Naive B cell (primary cell): ENCODE results near the gene FASTKD2. TPM values are rescaled to one million over a fixed set of nuclear protein-coding genes. Genes with fewer than 3 reads are reported as not detected.
"Not testable (repeated sequence)": the region's sequence is repeated elsewhere in the genome, so short reads cannot be mapped to it uniquely, and the experiment has no call there.

Experiments used
- ATAC-seq, 2 donors: fragments of 150-1000 bp; cut with Tn5 transposase; 2 replicates each; pipeline ENCODE4 v1.10.0; 2021; ENCODE audit warnings: low read depth in 2 of 2, mild to moderate bottlenecking in 2 of 2, moderate library complexity in 2 of 2
- DNase-seq: peaks from one replicate; pipeline ENCODE4 v3.0.0; 2022
- H3K27ac Mint-ChIP-seq, 6 donors: one replicate each; pipeline ENCODE4 v1.8.0; 2020 to 2022; ENCODE audit warnings: mild to moderate bottlenecking in 6 of 6, mixed read lengths in 6 of 6, moderate library complexity in 5 of 6, inconsistent platforms in 2 of 6
- H3K27me3 Mint-ChIP-seq, 3 donors: one replicate each; pipeline ENCODE4 v1.8.0; 2021 to 2022; ENCODE audit warnings: mixed read lengths in 3 of 3, mild to moderate bottlenecking in 1 of 3
- H3K36me3 Mint-ChIP-seq, 2 donors: one replicate each; pipeline ENCODE4 v1.8.0; 2020 to 2022; ENCODE audit warnings: mixed read lengths in 2 of 2, inconsistent platforms in 1 of 2, mild to moderate bottlenecking in 1 of 2
- H3K4me1 Mint-ChIP-seq, 3 donors: one replicate each; pipeline ENCODE4 v1.8.0; 2020 to 2022; ENCODE audit warnings: mixed read lengths in 3 of 3, inconsistent platforms in 1 of 3, mild to moderate bottlenecking in 1 of 3, moderate library complexity in 1 of 3
- H3K4me3 Mint-ChIP-seq, 8 donors: one replicate each; pipeline ENCODE4 v1.8.0; 2020 to 2022; ENCODE audit warnings: mild to moderate bottlenecking in 8 of 8, mixed read lengths in 8 of 8, moderate library complexity in 8 of 8, inconsistent platforms in 2 of 8
- H3K9me3 Mint-ChIP-seq, 7 donors: one replicate each; pipeline ENCODE4 v1.8.0; 2020 to 2022; ENCODE audit warnings: mixed read lengths in 7 of 7, mild to moderate bottlenecking in 5 of 7, inconsistent platforms in 2 of 7, moderate library complexity in 1 of 7
- polyA plus RNA-seq, 6 donors: library from polyadenylated mRNA; unstranded; fragments of 300-500 nt; fragmentation: Illumina TruSeq; gene quantifications; one replicate each; pipeline ENCODE4 v1.2.3, GENCODE V29; 2021; ENCODE audit warnings: low read depth in 6 of 6

Gene FASTKD2
- polyA plus RNA-seq, 6 donors from 2014 or later: 16.5 to 25.8 (median 22.2) TPM

DNA sequence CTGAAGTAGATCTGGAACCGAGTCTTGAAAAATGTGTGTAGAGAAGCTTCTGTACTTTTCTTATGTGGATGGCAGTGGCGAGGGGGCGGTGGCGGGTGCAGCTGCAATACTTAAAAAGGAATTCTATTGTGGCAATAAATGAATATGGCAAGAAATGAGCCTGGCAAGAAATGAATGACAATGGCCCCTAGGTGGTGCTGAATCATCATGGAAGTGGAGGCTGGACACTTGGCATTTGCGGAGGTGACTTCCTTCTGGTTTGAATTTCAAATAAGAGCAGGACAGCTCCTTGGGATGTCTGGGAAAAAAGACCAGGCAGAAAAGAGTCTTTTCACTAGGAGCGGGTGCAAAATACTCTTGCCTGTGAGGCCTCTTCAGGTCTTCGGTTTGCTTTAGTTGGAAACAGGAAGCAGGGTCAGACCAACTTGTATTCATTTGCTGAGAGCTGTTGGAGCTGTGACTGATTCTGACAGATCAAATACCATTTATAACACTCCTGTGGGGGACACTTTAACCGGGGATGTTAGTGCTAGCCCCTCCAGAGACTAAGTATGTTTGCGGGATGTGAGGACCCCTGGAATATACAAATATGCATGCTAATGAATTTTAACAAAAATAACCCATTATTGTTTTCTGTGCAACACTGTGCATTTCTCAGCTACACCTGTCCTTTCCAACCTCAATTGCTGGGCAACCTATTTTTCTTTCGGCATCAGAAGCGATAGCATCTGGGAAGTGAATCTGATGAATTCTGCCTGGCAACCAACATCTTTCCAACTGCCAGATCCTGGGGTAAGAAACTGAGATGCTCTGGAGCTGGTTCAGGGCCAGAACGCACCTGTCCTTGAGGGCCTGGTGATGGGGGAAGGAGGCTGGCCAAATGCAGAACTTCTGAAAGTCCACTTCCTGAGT, 35.4 kb downstream of the FASTKD2 start:
- peak overlapping the region in 4 of 6 donors; percentile 5 to 70 (median 39) for H3K27ac Mint-ChIP-seq
- peak overlapping the region in 7 of 8 donors; percentile 46 to 88 (median 79) for H3K4me3 Mint-ChIP-seq
- peak; percentile 46 for DNase-seq
- peak; percentile 38 to 66 for ATAC-seq
- H3K36me3 Mint-ChIP-seq: no peaks in the 10 kb centered on the region
- peaks cover 7 to 14% (median 13%) of the 10 kb centered on the region in 3 donors for H3K4me1 Mint-ChIP-seq
- no peaks in the 10 kb centered on the region for H3K27me3 Mint-ChIP-seq
- H3K9me3 Mint-ChIP-seq: no peaks in the 10 kb centered on the region

DNA sequence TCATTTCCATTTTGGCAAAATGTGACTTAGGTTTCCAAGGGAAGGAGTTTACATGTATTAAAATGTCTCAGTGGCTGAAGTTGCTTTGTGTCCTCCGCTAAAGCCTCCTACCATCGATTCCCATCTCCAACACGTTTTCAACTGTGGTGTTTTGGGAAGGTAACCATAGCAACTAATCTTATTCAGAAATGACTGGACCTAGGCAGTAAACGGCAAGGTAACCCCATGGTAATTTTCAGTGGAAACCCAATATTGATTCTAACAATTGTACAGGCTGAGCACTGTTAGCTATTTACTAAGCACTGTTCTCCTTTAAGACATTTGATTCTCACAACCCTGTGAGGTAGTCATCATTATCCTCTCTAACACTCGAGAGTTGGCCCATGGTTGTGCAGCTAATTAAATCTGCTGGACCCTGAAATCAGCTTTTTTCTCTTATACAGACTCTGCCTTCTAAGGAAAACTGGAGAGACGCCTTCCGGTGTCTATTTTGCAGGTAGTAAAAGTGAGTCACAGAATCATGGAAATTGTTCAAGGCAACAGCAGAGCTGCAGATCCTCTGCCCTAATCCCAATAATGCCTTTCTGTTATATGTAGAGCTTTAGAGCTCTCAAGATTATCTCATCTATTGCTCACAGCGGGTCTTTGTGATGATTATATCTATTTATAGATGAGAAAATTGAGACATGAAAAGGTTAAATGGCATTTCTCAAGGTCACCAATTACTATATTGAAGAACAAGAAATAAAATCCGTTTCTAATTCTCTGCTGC, 36.2 kb downstream of the FASTKD2 start:
- H3K36me3 Mint-ChIP-seq: no peaks in the 10 kb centered on the region
- H3K27me3 Mint-ChIP-seq: no peaks in the 10 kb centered on the region
- no peak overlapping the region for H3K4me3 Mint-ChIP-seq
- DNase-seq: no peak
- H3K27ac Mint-ChIP-seq: peak overlapping the region in 1 of 6 donors; percentile 70
- H3K9me3 Mint-ChIP-seq: no peaks in the 10 kb centered on the region
- ATAC-seq: no peak
- H3K4me1 Mint-ChIP-seq: peaks cover 7 to 14% (median 13%) of the 10 kb centered on the region in 3 donors

DNA sequence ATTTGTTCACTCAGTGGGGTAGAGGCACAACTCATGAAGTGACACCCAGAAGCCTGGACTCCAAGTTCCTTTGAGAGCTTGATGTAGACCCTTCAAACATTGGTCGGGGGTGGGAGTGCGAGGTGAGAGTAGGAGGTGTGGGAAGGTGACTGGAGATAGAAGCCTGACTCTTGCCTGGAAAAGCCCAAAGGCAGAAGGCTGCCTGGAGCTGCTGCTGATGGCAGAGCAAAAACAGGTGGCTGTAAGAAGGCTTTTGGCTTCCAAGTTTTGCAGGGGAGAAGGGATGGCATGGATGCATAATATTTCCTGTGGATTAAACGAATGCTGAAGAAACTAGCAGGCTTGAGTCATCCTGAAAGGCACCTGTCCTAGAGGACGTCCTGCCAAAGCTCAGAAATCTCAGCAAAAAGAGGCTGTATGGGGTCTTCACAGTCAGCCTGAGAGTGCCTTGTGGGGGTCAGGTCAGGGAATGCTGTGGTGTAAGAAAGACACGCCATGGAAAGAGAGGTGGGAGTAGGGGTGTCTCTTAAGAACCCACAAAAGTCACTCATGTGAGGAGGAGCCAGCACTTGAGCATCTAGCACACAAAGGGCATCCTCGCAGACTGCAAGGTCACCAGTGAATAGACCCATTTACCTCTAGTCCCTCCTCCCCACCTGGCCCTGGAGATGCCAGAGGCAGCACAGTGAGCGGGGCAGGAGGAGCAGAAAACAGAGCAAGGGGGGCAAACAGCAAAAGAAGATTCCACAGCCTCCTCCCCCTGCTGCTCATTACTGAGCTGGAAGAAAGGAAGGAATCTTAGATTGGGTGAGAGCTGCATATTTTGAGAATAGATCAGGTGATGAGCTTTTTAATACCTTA, 37.5 kb downstream of the FASTKD2 start:
- H3K4me1 Mint-ChIP-seq: peaks cover 7 to 13% (median 12%) of the 10 kb centered on the region in 3 donors
- DNase-seq: no peak
- H3K27ac Mint-ChIP-seq: peak overlapping the region in 3 of 6 donors; percentile 41 to 85 (median 74)
- no peak for ATAC-seq
- no peaks in the 10 kb centered on the region for H3K36me3 Mint-ChIP-seq
- H3K9me3 Mint-ChIP-seq: no peaks in the 10 kb centered on the region
- H3K4me3 Mint-ChIP-seq: peak overlapping the region in 2 of 8 donors; percentile 7 to 21
- H3K27me3 Mint-ChIP-seq: no peaks in the 10 kb centered on the region

DNA sequence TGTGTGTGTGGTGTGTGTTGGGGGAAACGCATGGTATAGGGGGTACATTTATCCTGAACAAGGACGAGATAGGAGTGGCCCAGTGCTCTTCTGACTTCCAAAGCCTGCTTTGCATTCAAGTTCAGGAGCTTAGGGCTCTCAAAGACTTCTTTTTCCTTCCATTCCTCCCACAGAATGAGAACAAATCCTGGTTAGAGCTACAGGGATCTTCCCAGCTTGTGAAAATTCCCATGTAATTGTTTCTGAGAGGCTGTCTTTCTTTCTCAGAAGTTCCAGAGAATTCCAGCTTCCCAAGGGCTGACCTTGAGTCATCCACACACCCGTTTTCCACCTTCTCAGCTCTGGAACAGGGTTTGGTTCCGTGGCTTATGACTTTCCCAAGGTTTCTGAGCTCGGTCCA, 38.9 kb downstream of the FASTKD2 start:
- H3K4me3 Mint-ChIP-seq: no peak overlapping the region

DNA sequence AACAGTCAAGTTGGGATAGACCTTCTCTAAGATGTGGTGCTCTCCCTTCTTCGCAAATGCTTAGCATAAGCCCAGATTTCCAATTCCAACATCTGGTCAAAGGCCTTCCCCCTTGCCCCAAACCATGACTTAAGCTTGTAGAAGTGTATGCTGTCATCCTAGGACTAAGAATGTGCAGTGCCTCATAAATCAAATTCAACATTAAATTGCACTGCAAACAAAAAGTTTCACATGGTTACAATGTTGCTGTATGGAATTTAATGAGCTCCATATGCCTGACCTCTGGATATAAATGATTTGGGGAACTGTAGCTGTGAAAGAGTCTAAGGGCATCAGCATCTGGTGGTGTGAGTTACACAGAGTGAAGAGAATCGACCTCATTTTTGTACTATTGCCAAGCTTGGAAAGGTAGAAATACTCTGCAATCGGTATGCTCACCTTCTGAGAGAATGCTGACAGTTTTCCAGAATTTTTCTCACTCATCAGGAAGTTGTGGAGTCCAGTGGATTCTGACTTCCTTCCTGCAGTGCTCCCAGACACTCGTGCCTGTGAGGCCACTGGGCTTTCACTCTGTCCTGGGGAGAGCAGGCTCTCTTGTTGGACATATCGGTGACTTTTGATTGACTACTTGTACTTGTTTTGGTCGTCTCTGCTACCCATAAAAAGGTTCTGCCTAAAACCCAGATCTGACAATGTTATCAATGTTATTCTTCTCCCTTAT, 40.6 kb downstream of the FASTKD2 start:
- Mint-ChIP-seq H3K4me1 (peaks cover 0 to under 1% (median 0%) of the 10 kb centered on the region in 3 donors), H3K36me3 (no peaks in the 10 kb centered on the region), H3K4me3 (no peak overlapping the region), H3K27me3 (no peaks in the 10 kb centered on the region), H3K27ac (peak overlapping the region in 1 of 6 donors; percentile 9), H3K9me3 (no peaks in the 10 kb centered on the region)
- no peak for DNase-seq
- no peak for ATAC-seq

More for the DNA sequence above, 38.9 kb downstream of the FASTKD2 start:
- no peaks in the 10 kb centered on the region for H3K27me3 Mint-ChIP-seq
- H3K36me3 Mint-ChIP-seq: no peaks in the 10 kb centered on the region
- H3K27ac Mint-ChIP-seq: no peak overlapping the region
- H3K9me3 Mint-ChIP-seq: no peaks in the 10 kb centered on the region
- peaks cover 7 to 8% (median 7%) of the 10 kb centered on the region in 3 donors for H3K4me1 Mint-ChIP-seq
- DNase-seq: no peak
- ATAC-seq: no peak

DNA sequence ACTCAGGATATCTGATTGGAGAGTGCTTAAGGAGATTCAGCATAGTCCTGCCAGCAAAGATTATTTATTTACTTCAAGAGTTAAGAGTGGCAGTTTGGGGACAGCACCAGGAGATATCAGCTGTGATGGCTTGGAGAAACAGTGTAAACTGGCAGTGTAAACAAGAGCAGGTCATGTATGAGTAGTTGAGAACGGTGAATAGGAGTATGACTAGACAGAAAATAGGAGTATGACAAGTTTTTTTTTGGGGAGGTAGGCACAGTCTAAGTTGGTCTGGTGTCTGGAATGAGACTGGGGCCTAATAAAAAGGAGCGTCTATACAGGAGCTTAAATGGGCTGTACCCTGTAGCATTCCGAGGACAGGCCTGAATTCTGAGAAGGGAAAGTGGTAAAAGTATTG, 42.2 kb downstream of the FASTKD2 start:
- not testable (repeated sequence) for ATAC-seq, H3K27me3 Mint-ChIP-seq, H3K4me3 Mint-ChIP-seq, H3K27ac Mint-ChIP-seq, H3K9me3 Mint-ChIP-seq, H3K4me1 Mint-ChIP-seq, H3K36me3 Mint-ChIP-seq, DNase-seq

DNA sequence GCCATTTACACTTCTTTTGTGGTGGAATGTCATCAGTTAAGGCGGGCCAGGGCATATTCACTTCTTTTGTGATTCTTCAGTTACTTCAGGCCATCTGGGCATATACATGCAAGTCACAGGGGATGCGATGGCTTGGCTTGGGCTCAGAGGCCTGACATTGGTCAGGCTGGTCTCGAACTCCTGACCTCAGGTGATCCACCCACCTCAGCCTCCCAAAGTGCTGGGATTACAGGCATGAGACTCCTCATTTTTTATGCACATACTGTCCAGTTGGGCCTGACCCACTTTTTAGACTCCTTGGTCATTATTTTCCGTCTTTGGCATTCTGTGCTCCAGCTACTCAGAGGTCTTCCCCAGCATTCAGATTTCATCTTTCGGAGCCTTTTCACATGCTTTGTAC, 47.1 kb downstream of the FASTKD2 start:
- H3K27ac Mint-ChIP-seq, H3K4me3 Mint-ChIP-seq, H3K36me3 Mint-ChIP-seq, H3K4me1 Mint-ChIP-seq, DNase-seq, ATAC-seq, H3K27me3 Mint-ChIP-seq, H3K9me3 Mint-ChIP-seq: not testable (repeated sequence)

DNA sequence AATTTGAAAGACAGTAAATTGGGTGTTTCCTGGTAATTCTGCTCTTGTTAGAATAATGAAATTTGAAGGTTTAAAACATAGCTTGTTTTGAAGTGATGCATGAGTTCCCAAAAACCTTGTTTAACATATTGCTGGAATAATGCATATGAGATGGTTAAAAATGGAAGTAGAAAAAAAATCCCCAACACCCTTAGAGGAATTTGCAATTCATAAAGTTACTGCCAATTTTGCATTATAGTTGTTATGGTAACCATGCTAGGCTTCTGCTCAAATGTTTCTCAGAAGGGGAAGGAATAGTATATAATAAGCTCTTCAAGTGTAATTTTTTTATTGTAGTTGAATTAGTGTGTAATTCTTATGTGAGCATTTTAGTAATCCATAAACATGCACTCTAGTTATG, 49.1 kb downstream of the FASTKD2 start:
- DNase-seq (no peak), ATAC-seq (no peak)
- Mint-ChIP-seq H3K27me3 (peaks cover 0 to 7% (median 0%) of the 10 kb centered on the region in 3 donors), H3K9me3 (peaks cover 0 to 6% (median 0%) of the 10 kb centered on the region in 7 donors), H3K4me3 (no peak overlapping the region), H3K4me1 (no peaks in the 10 kb centered on the region), H3K27ac (no peak overlapping the region), H3K36me3 (peaks cover 0 to 8% of the 10 kb centered on the region in 2 donors)

DNA sequence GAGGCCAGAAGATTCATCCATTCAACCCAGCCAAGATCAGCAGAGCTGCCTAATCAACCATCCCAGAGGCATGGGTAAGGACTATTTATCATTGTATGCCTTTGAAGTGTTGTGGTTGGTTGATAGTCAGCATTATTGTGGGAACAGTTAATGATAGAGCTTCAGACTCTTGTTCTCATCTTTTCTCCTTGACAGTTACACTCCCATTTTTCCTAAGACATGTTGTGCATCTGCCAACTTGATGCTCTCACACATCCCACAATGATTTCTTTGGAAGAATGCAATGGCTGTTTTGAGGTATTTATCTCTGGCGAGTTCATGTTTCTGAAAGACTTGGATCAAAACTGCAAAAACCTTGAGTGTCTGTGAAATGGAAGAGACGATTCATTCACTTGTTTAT, 55.4 kb downstream of the FASTKD2 start:
- Mint-ChIP-seq H3K4me1 (no peaks in the 10 kb centered on the region), H3K27ac (no peak overlapping the region), H3K36me3 (peaks cover 0 to under 1% of the 10 kb centered on the region in 2 donors), H3K9me3 (peaks cover 0 to under 1% (median 0%) of the 10 kb centered on the region in 7 donors), H3K27me3 (no peaks in the 10 kb centered on the region), H3K4me3 (no peak overlapping the region)
- no peak for DNase-seq
- ATAC-seq: no peak

DNA sequence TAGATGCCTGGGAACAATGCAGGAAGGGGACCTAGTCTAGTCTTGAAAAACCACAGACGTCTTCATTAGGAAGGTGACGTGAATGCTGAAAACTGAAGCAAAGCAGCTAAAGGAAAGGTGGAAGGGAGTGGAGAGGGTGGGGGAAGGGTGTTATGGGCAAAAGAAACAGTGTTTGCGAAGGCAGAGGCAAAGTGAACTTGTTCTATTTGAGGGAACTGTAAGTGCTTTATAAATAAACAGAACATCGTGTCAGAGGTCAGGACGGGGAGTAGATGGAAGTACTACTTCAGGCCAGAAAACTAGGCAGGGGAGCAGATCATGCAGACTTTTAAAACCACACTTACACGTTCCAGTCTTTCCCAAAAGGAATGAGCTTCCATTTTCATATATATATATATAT, 57.8 kb downstream of the FASTKD2 start:
- H3K9me3 Mint-ChIP-seq: no peaks in the 10 kb centered on the region
- H3K4me1 Mint-ChIP-seq: no peaks in the 10 kb centered on the region
- no peak for DNase-seq
- no peaks in the 10 kb centered on the region for H3K27me3 Mint-ChIP-seq
- H3K27ac Mint-ChIP-seq: no peak overlapping the region
- no peak overlapping the region for H3K4me3 Mint-ChIP-seq
- H3K36me3 Mint-ChIP-seq: peaks cover 0 to 6% of the 10 kb centered on the region in 2 donors
- ATAC-seq: no peak

DNA sequence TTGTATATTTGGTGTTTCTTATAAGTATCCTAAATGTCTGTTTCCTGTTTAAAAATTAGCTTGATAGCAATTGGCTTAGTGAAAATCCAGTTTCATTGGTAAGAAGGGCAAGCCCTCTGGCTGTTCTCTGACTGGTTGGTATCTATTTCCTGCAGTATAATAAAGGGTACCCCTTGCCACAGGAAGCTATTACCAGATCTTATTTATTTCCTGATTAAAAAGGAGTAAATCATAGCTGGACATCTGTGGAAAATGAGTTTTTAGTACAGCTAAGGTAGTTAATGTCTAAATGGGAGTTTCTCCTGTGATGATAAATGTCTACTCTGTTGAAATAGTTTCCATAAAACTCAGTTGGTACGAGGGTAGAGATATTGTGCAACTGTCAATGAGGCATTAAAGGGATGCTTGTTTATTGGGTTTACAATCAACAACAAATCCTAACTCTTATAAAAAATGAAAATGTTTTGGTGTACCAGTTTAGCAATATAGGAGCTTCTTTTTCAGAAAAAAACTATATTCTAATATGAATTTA, 58.7 kb downstream of the FASTKD2 start:
- no peak for ATAC-seq
- Mint-ChIP-seq H3K27me3 (no peaks in the 10 kb centered on the region), H3K4me1 (no peaks in the 10 kb centered on the region), H3K36me3 (peaks cover 0 to 8% of the 10 kb centered on the region in 2 donors), H3K27ac (no peak overlapping the region), H3K4me3 (no peak overlapping the region), H3K9me3 (no peaks in the 10 kb centered on the region)
- no peak for DNase-seq

DNA sequence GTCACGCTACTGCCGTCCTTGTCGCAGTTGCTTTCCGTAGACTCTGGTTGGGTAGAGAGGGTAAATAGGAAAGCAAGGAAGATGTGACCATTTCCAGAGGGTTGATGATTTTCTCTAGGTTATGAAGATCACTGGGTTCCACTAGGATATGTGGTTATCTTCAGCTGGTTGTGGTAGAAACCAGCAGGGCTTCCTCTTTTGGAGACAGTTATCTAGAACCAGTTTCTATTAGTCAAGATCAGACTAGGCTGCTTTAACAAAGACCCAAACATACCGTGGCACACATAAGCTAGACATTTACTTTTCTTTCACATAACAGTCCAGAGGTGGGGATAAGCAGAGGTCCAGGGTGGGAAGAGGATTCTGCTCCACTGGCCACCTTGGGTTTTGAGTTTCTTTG, 59.6 kb downstream of the FASTKD2 start:
- Mint-ChIP-seq H3K36me3 (peaks cover 0 to 8% of the 10 kb centered on the region in 2 donors), H3K9me3 (no peaks in the 10 kb centered on the region), H3K27ac (no peak overlapping the region), H3K4me1 (no peaks in the 10 kb centered on the region), H3K4me3 (no peak overlapping the region), H3K27me3 (no peaks in the 10 kb centered on the region)
- DNase-seq (no peak), ATAC-seq (no peak)
